GM12878 (cell line): ENCODE measurements around the gene SLC12A7. TPM values are rescaled to one million over a fixed set of nuclear protein-coding genes. Genes with fewer than 3 reads are reported as not detected.

ENCODE experiments used
- ATAC-seq: fragments of 200-7000 bp; cut with Tn5 transposase; 3 replicates; pipeline ENCODE4 v1.9.1; 2020; ENCODE audit warnings: mild to moderate bottlenecking, moderate library complexity
- BruUV-seq: library from RNA; stranded (reverse); fragments of 400-500 nt; replicated peaks from 2 replicates; lab custom pipeline; 2021; lab: Mats Ljungman, UMichigan
- CTCF ChIA-PET: fragments of 300-600 bp; sonication (Branson Sonifier 250); formaldehyde crosslinking; extraction: SDS; loops from one replicate; lab custom pipeline; 2021; ENCODE audit warnings: inconsistent platforms; lab: Yijun Ruan, JAX
- POLR2A ChIA-PET: fragments of 350-600 bp; formaldehyde crosslinking; extraction: SDS; loops from one replicate; lab custom pipeline; 2021; ENCODE audit warnings: inconsistent platforms; lab: Charles Lee
- RAD21 ChIA-PET: fragments of 300-600 bp; sonication (Branson Sonifier 250); formaldehyde crosslinking; loops from one replicate; lab custom pipeline; 2023; ENCODE audit warnings: antibody characterized with exemption; ENCODE audit not compliant: unreplicated experiment; lab: Charles Lee
- SMC1A ChIA-PET: fragments of 300-600 bp; sonication (Branson Sonifier 250); formaldehyde crosslinking; loops from one replicate; lab custom pipeline; 2023; ENCODE audit not compliant: unreplicated experiment, uncharacterized antibody; lab: Charles Lee
- DNase-seq: peaks from one replicate; pipeline ENCODE4 v3.0.0-alpha.2; 2011; ENCODE audit warnings: low read depth, low spot score
- FAIRE-seq: peaks from 3 replicates; lab custom pipeline; 2011; peaks lifted over from hg19 to GRCh38; lab: Jason Lieb, UNC
- H2AFZ ChIP-seq: 2 replicates; pipeline ENCODE4 v1.6.0; 2011; ENCODE audit warnings: low read depth, low read length, control low read depth; ENCODE audit not compliant: control insufficient read depth
- H3K27ac ChIP-seq: 2 replicates; pipeline ENCODE4 v1.5.1; 2011; ENCODE audit warnings: control low read depth; ENCODE audit not compliant: control insufficient read depth, insufficient read depth
- H3K27me3 ChIP-seq, 2 experiments: replicated peaks in 1 of 2; 2 replicates each; pipeline versions ENCODE4 v1.6.0 to v1.6.1; 2011; ENCODE audit warnings: low read length in 1 of 2; ENCODE audit not compliant: control insufficient read depth in 2 of 2, insufficient read depth in 2 of 2
- H3K36me3 ChIP-seq, 2 experiments: 2 replicates each; pipeline ENCODE4 v1.5.1; 2011; ENCODE audit warnings: low read length in 1 of 2; ENCODE audit not compliant: control insufficient read depth in 2 of 2, insufficient read depth in 2 of 2
- H3K4me1 ChIP-seq: 2 replicates; pipeline ENCODE4 v1.6.1; 2011; ENCODE audit warnings: mild to moderate bottlenecking, low read length, moderate library complexity, mixed read lengths; ENCODE audit not compliant: control insufficient read depth, insufficient read depth
- H3K4me2 ChIP-seq: 2 replicates; pipeline ENCODE4 v1.6.0; 2011; ENCODE audit warnings: control low read depth; ENCODE audit not compliant: control insufficient read depth, insufficient read depth
- H3K4me3 ChIP-seq: fragments of 200-600 bp; sonication (generic); 2 replicates; pipeline ENCODE4 v1.5.1; 2016
- H3K79me2 ChIP-seq: 2 replicates; pipeline ENCODE4 v1.6.0; 2011; ENCODE audit warnings: low read length; ENCODE audit not compliant: control insufficient read depth, insufficient read depth
- H3K9ac ChIP-seq: 2 replicates; pipeline ENCODE4 v1.8.0; 2011; ENCODE audit warnings: low read length, control low read depth, mixed read lengths; ENCODE audit not compliant: control insufficient read depth, insufficient read depth
- H3K9me3 ChIP-seq: replicated peaks from 3 replicates; pipeline ENCODE4 v1.5.1; 2011; ENCODE audit warnings: mild to moderate bottlenecking, low read length; ENCODE audit not compliant: control insufficient read depth, insufficient read depth
- H4K20me1 ChIP-seq: 2 replicates; pipeline ENCODE4 v1.6.0; 2011; ENCODE audit not compliant: control insufficient read depth, insufficient read depth
- BACH1 ChIP-seq: fragments of 450-650 bp; IDR thresholded peaks from 2 replicates; pipeline ENCODE4 v1.6.1; 2017; ENCODE audit warnings: mild to moderate bottlenecking, borderline replicate concordance
- CHD4 ChIP-seq: fragments of 200-600 bp; sonication (generic); IDR thresholded peaks from 2 replicates; pipeline ENCODE4 v1.6.1; 2016; ENCODE audit warnings: mild to moderate bottlenecking
- GATAD2B ChIP-seq: fragments of 450-650 bp; conservative IDR thresholded peaks from 2 replicates; pipeline ENCODE4 v1.6.1; 2017; ENCODE audit warnings: low read depth, mild to moderate bottlenecking, moderate library complexity
- NFIC ChIP-seq: IDR thresholded peaks from 2 replicates; pipeline ENCODE4 v1.6.1; 2012; ENCODE audit warnings: low read depth, mild to moderate bottlenecking, inconsistent platforms, low read length, moderate library complexity
- PKNOX1 ChIP-seq: fragments of 450-650 bp; IDR thresholded peaks from 2 replicates; pipeline ENCODE4 v1.6.1; 2016; ENCODE audit warnings: mild to moderate bottlenecking
- RCOR1 ChIP-seq: conservative IDR thresholded peaks from 2 replicates; pipeline ENCODE4 v1.6.1; 2012; ENCODE audit warnings: low read depth, low read length, improper control_type of control experiment
- REST ChIP-seq: IDR thresholded peaks from 2 replicates; pipeline ENCODE4 v1.6.1; 2012; ENCODE audit warnings: mild to moderate bottlenecking, low read depth, low read length
- USF2 ChIP-seq: IDR thresholded peaks from 2 replicates; pipeline ENCODE4 v1.6.1; 2011; ENCODE audit warnings: low read depth, low read length, improper control_type of control experiment, borderline replicate concordance
- ZNF207 ChIP-seq: fragments of 450-650 bp; IDR thresholded peaks from 2 replicates; pipeline ENCODE4 v1.6.1; 2014; ENCODE audit warnings: antibody characterized with exemption, mild to moderate bottlenecking, borderline replicate concordance
- WGBS: methylation state at CpG from one replicate; pipeline ENCODE4 v1.1.6; 2016; ENCODE audit warnings: low lambda C conversion rate; ENCODE audit not compliant: insufficient replicate concordance, insufficient coverage; ENCODE audit errors: missing lambda C conversion rate; 5-methylcytosine and 5-hydroxymethylcytosine counted together
- in situ Hi-C: fragments of 300-500 bp; cut with MboI; formaldehyde crosslinking; loops from 9 replicates; pipeline ENCODE4 v1.14.3; 2018; ENCODE audit warnings: mixed read lengths
- intact Hi-C: fragments of 100-400 bp; cut with micrococcal nuclease; formaldehyde crosslinking; loops from one replicate; pipeline ENCODE4 v1.14.2; 2022; ENCODE audit not compliant: unreplicated experiment
- polyA plus RNA-seq, 11 experiments: library from polyadenylated mRNA; depleted of rRNA in 4 of 11; unstranded in 6 of 11; stranded (reverse) in 5 of 11; fragments of >200 nt; fragmentation: Nextera tagmentation in 4 of 11; fragmentation: Illumina TruSeq in 1 of 11; extraction: Ambion mirVana in 4 of 11; extraction: Trizol in 1 of 11; gene quantifications; 1 replicate in 1 of 11; 2 replicates in 10 of 11; pipeline versions ENCODE4 v1.2.1 to v1.2.3, GENCODE V29; 2011 to 2016; ENCODE audit warnings: inconsistent platforms in 2 of 11, missing spikeins in 2 of 11, low read depth in 1 of 11
- total RNA-seq, 4 experiments: library from RNA; depleted of rRNA in 3 of 4; stranded (reverse); fragments of >200 nt in 3 of 4; fragmentation: Illumina TruSeq in 1 of 4; extraction: Trizol in 1 of 4; gene quantifications; 2 replicates each; pipeline versions ENCODE4 v1.2.1 to v1.2.3, GENCODE V29; 2013 to 2021

Gene SLC12A7
- total and polyA plus RNA-seq, 10 of the 15 experiments (the other 5 are each of a cell fraction or from before 2014, with no cell fraction given) = 0.10 to 10.0 (median 2.9) TPM

DNA sequence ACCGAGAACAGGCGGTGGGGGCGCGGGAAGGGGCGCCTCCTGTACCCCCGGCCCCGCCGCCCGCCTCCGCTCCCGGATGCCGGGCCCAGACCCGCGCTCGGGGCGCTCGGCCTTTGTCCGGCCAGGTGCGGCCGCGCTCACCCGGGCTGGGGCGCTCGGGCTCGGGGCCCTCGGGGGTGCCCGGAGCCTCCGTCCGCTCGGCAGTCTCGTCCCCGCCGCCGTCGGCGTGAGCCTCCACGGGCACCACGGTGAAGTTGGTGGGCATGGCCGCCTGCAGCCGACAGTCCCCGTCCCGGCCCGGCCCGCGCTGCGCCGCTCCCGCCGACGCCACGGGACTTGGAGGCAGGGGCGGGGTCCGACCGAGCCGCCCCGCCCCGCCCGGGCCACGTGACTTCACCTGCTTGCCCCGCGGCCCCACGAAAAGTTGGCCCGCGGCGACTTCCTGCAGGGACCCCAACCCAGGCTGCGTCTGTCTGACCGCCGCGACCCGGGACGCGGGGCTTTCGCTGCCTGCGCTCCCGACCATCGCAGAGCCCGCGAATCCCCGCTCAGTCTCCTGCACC is at the start of gene SLC12A7 (continued):
- no peak for TF ChIP-seq PKNOX1
- TF ChIP-seq RCOR1 = no peak
- TF ChIP-seq BACH1 = peak; percentile 61
- TF ChIP-seq GATAD2B = peak; percentile 78
- TF ChIP-seq CHD4 = no peak
- no peak for TF ChIP-seq ZNF207

GRCh38 chr5:1161108-1161832 is 49.4 kb upstream of the SLC12A7 start:
- CTCF ChIA-PET = interaction anchor here (0.5 to 2.4 kb wide), 3 partner anchors 9 to 237 kb away, joined by 3 to 10 read pairs (median 3); no protein-coding TSS in a partner anchor
- TF ChIP-seq USF2 (no peak), REST (no peak), NFIC (no peak)
- Histone ChIP-seq H3K4me2 (no peak overlapping the region), H3K4me1 (no peaks in the 10 kb centered on the region), H2AFZ (no peak overlapping the region), H3K27ac (no peak overlapping the region), H4K20me1 (no peaks in the 10 kb centered on the region), H3K4me3 (no peak overlapping the region), H3K79me2 (no peaks in the 10 kb centered on the region), H3K36me3 (no peaks in the 10 kb centered on the region), H3K27me3 (peaks cover 0 to 2% of the 10 kb centered on the region in 2 experiments; a peak in 3 of 4 replicates), H3K9ac (no peak overlapping the region), H3K9me3 (no peaks in the 10 kb centered on the region; the same call in 2 of the 3 replicates)
- intact Hi-C loops = no loop called here
- 54% methylated on average over 23 of the region's 23 CpGs for WGBS
- RAD21 ChIA-PET = interaction anchor here (1.4 kb wide), 1 partner anchor 484 kb away, joined by 3 read pairs; no protein-coding TSS in a partner anchor
- POLR2A ChIA-PET = no interaction called here
- SMC1A ChIA-PET = no interaction called here
- BruUV-seq = no TSS peak
- FAIRE-seq (no peak), DNase-seq (no peak), ATAC-seq (peak; percentile 29; the same call in 1 of the 3 replicates)
- in situ Hi-C loops = no loop called here
